Stimulated activated CD4-positive, alpha-beta T cell treated with anti-CD3 and anti-CD28 coated beads, Interleukin-1b, Interleukin-23, amount 100 ng/mL, for 24 hours (primary cell): ENCODE results near the gene DOCK9.

Experiments used
- DNase-seq, 4 experiments: peaks; one replicate each; pipeline ENCODE4 v3.0.0-alpha.2; 2020; ENCODE audit warnings: low read depth in 4 of 4, low spot score in 1 of 4

The DOCK9 gene, protein sequence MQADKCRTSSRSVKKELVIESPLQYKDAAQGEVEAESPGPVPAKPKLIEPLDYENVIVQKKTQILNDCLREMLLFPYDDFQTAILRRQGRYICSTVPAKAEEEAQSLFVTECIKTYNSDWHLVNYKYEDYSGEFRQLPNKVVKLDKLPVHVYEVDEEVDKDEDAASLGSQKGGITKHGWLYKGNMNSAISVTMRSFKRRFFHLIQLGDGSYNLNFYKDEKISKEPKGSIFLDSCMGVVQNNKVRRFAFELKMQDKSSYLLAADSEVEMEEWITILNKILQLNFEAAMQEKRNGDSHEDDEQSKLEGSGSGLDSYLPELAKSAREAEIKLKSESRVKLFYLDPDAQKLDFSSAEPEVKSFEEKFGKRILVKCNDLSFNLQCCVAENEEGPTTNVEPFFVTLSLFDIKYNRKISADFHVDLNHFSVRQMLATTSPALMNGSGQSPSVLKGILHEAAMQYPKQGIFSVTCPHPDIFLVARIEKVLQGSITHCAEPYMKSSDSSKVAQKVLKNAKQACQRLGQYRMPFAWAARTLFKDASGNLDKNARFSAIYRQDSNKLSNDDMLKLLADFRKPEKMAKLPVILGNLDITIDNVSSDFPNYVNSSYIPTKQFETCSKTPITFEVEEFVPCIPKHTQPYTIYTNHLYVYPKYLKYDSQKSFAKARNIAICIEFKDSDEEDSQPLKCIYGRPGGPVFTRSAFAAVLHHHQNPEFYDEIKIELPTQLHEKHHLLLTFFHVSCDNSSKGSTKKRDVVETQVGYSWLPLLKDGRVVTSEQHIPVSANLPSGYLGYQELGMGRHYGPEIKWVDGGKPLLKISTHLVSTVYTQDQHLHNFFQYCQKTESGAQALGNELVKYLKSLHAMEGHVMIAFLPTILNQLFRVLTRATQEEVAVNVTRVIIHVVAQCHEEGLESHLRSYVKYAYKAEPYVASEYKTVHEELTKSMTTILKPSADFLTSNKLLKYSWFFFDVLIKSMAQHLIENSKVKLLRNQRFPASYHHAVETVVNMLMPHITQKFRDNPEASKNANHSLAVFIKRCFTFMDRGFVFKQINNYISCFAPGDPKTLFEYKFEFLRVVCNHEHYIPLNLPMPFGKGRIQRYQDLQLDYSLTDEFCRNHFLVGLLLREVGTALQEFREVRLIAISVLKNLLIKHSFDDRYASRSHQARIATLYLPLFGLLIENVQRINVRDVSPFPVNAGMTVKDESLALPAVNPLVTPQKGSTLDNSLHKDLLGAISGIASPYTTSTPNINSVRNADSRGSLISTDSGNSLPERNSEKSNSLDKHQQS (N-terminal part only)

DNA sequence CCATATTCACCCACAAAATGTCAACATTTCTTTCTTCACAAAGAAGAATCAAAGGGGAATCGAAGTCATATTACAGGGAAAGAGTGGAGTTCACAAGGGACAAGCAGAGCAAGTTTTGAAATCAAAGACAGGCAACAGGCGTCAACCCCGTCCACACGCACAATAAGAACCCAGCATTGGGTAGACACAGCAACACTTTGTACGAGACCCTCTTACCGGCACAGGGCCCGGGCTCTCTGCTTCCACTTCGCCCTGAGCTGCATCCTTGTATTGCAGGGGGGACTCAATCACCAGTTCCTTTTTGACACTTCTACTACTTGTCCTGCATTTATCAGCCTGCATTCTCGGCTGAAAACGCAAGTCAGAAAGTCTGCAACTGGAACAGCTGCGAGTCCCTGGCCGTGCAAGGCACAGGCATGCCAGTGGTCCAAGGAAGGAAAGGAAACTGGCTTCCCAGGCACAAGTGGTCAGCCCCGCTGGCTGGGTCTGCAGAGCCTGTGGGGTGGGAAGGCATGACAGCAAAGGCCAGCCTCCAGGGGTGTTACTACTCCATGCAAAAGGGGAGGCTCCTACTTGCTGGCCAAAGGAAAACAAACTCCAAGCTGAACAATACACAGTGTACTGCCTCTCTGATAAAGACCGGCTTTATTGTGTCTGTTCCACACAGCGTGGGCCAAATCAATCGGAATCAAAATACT lies at the start of gene DOCK9:
Gene DOCK9, minus strand, starts transcription at position 497 of the 698 bp plus-strand sequence. Its CDS starts 155 bp downstream, at position 342.
- no peak for DNase-seq

DNA sequence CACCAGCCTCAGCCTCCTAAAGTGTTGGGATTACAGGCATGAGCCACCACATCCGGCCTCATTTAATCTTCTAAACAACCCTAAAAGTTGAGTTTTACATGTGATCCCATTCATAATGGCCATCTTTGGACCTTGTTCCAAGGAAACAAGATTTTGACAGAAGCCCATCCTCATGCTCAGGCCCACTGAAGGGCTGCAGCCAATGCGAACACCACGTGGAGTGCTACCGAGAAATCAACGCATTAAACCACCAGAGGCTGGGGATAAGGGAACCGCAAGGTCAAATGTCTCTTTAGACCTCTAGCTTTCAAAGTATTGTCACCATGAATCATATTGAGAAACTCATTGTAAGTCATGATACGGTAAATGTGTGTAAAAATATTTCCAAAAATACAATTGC lies 49.4 kb upstream of the DOCK9 start:
- DNase-seq: no peak

DNA sequence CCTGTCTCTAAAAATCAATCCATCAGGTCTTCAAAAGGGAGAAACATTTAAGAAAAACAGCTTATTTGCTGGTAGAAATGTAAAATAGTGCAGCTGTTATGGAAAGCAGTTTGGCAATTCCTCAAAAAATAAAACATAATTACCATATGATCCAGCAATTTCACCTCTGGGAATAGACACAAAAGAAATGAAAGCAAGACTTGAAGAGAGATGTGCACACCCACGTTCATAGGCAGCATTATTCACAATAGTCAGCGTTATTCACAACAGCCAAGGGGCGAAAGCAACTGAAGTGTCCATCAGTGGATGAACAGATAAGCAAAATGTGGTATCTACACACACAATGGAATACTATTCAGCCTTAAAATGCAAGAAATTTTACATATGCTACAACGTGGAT lies 45.1 kb upstream of the DOCK9 start:
- no peak for DNase-seq

DNA sequence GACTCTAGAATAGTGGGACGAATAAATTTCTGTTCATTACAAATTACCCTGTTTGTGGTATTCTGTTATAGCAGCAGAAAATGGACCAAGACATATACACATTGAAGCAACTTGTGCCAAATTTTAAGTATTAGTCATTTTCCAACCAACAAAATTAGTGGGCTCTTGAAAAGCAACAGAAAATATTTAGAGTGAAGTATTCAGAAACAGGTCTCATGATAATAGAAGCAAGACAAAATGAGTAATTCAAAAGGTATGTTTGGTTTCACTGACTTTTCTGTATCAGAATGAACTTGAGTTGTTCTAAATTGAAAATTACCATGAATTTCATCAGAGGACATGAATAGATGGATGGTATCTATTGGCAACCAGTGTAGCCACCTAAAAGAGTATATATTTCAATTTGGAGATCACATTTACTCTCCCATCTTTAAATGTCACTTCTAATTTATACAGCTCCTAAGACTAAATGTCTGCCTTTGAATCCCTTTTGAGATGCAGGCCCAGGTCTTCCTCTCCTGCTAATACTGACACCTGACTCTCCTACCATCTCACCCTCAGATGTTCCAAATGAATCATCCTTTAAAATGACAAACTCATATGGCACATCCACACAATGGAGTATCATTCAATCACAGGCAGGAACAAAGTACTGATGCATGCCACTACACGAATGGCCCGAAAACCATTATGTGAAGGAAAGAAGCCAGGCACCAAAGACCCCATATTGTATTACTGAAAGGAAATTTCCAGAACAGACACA lies 40.7 kb upstream of the DOCK9 start:
- DNase-seq: no peak

DNA sequence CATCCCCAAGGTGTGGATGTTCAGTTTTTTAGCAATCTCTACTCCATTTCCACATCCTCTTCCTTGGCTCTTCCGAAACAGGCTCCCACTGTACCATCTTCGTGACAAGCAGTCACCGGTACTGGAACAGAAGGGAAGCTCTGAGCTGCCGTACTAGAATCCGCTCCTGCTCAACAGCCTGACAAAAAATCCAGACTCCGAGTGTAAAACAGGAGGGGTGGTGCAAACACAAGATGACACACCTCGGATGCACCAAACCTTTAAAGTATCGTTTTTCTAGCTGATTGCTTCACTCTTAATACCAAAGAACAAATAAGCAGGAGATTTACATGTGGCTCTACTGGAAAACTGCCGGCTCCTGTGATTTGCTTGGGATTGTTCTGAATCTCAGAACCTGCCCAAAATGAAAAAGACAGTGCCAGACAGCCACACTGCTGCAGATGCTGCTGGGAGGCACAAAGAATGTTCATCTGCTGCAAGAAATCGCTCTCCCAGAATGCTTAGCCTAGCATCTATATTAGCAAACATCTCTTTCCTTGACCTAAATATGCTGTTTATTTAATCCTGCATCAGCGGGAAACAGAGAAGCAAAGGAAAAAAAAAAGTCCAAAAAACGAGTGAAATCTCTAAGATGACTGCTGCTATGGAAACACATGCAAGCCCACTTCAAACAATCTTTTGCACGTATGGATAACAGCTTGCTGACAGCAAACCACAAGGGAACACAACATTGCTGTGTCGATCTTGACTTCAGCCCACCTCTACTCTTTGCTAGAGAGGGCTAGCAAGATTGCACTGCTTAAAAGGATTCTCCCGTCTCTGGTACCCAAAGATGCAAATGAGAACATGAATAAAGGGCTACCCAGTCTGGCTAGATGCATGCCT lies 38.0 kb upstream of the DOCK9 start:
- no peak for DNase-seq

DNA sequence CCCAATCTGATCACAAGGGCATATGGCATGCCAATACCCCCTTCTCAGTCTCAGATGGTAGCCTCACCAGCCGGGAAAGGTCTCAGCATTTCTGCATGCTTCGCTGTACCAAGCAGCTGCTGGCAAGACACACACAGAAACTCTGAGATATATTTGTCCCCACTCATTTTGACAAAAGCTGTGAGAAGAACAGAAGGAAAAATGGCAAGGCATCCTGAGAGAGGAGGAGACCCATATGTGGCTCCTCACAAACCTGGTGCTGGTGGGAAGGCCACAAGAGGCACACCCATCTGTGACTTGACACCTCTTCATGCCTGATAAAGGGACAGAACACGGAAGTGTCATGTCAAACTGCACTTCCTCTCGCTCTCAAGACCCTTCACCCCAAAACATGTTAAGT lies 36.7 kb upstream of the DOCK9 start:
- no peak for DNase-seq

DNA sequence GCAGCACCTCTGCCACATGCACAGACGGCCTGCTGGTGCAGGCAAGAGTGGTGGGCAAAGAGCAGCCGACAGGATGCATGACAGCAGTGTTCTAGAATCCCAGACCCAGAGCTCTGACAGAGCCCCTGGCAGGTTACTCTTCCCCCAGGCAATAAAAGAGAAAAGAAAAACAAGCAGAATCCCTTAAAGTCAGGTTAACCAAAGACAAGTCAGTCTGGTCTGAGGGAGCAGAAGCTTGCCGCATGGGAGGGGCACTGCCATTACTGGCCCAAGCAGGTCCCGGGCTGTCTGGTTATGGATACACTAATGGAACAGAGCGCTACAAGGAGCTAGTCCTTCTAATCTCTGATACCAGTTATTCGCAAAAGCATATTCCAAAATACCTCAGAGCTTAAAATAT lies 36.1 kb upstream of the DOCK9 start:
- DNase-seq: no peak

DNA sequence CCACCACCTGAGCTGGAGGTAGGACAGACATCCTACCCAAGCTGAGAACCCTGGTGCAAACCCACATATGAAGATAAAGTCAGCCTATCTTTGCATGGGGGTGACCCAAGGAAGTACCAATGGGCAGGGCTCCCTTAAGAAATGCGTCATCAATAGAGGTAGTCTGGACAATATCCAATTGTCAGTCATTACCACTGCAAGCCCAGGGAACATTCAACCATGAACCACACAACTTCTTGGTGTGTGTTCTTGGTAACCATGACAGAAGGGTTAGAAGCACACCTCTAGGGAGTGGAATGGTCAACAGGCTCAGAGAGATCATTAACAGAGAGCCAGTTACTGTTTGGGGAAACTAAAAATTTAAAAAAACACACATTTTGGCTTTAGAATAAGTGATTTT lies 34.7 kb upstream of the DOCK9 start:
- no peak for DNase-seq

DNA sequence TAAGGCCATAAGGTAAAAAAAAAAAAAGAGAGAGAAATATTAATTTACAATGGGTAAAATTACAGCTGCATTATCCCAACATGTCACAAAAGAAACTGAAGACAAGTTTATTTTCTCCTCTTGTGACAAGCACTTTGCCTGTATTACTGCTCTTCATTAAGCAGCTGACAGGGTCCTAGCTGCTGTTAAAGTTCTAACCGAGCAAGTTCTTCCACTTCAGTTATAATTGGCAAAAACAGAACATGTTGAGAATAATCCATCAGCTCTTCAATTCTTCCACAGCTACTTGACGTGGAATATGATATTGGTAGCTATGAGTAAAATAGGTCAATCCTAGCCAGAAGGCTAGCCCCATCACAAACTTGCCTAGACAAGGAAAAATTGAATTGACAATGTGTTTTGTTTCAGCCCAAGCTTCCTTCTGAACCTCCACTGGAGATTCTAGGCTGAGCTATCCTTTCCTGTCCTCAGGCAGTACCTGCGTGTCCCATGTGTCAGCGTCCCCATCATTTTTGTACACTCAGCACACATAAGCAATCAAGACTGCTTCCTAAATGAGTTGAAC lies 32.2 kb upstream of the DOCK9 start:
- DNase-seq: no peak

DNA sequence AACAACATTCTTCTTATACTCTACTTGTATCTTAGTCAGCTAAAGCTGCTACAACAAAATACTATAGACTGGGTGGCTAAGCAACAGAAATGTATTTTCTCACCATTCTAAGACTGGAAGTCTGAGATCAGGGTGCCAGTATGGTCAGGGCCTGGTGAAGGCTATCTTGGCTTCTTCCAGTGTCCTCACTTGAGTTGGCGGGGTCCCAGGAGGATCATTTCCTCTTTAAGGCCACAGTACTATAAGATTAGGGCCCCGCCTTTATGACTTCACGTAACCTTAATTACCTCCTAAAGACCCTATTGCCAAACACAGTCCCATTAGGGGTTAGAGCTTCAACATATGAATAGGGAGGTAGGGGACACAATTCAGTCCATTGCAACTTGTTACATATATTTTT lies 30.7 kb upstream of the DOCK9 start:
- no peak for DNase-seq

DNA sequence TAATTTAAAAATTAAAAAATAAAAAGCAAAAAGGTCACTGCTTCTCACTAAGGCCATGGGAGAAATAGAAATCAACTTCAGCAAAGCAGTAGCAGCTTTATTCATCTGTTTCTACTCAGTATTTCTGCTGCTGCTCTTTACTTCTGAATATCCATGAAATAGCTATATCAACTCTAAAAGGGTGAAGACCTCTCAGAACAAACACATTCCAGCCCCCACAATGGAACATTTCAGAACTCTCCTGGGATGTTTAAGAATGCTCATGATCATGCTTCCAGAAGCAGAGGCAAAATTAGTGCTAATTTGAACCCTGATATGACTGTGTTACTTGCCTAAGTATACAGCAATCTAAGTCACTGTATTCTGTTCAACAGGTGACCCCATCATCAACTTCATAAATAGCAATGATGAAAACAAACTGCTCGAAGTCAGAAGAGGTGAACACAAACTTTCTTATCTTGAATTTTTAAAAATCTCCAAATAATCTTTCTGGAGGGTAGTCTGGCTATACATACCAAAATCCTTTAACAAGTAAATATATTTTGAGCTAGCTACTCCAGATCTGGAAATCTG lies 29.6 kb upstream of the DOCK9 start:
- DNase-seq: no peak

DNA sequence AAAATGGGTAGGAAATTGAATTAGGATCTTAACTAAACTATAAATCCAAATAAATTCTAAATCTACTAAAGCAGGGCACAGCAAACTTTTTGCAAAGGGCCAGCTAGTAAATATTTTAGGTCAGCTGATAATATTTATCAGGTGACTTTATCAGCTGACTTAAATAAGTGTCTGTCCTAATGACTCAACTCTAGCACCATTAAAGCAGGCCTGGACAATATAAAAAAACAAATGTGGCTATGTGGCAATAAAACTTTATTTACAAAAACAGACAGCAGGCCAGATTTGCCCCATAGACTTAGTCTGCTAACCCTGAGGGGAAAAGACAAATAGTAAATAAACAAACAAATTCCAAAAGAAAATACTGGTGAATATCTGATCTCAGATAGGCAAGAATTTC lies 27.7 kb upstream of the DOCK9 start:
- no peak for DNase-seq

DNA sequence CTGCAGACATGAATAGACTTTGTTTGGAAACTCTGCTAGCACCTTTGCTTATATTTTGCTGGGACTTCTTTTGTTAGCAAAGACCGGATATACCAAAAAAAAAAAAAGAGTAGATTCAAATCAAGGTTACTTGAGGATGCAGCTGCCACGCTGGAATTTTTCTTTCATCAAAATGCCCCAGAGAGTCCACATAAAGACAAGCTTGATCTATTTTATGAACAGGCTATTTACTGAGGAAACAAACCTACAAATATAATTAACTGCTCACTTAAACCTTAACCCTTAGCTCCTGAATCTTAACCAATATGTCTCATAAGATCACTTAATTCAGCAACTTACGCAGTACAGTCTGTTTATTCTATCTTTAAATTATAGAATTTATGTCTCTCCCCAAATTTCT lies 27.1 kb upstream of the DOCK9 start:
- no peak for DNase-seq

DNA sequence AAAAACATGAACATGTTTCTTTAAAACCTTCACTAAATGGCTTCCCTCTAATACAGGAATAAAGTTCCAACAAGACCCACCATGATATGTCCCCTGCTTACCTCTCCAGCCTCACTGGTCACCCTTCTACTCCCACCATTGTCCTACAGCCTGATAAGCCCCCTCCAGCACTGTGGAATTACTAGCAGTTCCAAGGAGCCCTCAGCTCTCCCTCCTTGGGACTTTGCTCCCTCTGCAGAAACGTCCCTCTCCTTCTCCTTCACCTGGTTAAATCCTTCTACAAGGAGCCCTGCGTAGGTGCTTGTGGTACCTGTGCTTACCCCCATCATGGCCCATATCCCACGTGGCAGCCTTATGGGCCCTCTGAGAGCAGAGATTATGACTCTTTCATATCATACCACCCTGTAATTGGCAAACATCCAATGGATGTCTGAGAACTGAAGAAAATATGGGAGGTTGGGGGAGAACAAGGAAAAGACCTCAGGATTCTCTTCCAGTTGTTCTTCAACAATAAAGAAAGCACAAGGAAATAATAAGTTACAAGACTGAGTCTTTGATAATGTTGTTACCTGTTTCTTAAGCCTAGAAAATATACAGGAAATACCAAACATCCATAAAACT lies 26.1 kb upstream of the DOCK9 start:
- no peak for DNase-seq

DNA sequence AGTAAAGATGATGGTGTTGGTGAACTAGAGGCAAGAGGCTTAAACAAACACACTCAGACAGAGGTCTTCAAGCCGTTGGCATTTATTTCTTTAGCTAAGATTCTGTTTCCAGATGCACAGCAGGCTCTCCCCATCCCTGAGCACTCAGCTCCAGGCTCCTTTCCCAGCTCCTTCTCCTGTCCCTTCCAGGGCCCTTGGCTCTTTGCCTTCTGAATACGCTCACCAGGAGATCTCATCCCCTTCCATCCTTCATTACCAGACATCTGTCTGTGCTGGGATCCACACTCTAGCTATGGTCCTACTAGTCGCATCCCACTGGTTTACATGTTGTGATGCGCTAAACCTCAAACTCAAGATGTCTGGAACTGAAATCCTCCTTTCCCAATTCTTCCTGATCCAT lies 25.3 kb upstream of the DOCK9 start:
- DNase-seq: no peak

DNA sequence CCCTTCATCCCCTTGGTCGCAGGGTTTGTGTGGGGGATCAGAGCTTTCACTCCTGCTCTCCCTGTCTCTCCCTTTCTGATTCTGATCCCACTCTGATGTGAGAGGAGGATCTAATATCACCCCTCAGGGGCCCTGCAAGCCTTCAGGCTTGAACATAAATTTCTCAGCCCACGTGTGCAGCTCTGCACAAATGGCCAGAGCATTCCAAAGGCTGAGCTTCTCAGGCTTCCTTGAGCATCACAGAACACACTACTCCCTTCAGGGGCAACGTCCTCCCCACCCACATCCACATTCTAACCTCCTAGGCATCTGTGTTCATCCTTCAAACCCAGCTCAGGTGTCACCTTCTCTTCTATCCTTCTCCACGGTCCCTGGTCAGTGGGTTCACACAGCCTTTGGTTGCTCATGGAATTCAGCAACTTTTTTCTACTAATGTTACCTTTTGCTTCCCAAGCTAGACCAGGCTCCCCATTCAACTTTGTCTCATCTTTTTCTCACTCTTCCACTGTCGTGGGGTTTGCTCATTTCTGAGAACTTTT lies 24.4 kb upstream of the DOCK9 start:
- no peak for DNase-seq

DNA sequence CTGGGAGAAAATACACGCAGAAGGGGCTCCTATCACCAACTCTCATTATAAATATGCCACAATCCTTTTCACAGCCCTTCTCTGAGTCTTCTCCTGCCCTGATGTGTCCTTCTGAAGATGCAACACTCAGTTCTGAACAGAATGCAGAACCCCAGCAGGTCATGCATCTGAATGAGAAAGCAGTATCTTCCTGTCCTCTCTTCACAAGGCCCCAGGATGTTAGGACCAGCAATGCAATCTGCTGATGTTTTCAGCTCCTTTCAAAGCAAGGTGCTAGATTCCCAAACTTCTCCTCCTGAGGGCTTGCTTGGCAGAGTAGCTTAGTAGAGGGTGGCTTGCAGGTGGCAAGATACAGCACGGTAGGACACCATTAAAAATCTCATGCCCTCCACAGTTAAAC lies 22.3 kb upstream of the DOCK9 start:
- DNase-seq: no peak

DNA sequence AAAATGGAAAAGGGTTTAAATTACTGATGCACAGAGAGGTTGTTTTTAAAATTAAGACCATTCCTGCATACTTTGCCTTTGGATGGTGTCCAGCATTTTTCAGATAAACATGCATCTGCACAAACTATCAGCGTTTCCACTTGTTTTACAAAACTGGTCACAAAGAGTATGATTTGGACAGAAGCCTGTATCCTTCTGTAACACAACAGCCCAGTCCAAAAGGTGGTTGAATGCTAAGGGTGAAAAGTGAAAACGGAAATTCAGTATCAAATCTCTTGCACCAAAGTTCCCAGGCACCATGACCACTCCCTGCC lies 21.7 kb upstream of the DOCK9 start:
- DNase-seq: no peak
